Lower leg skin (tissue), 4 donors: ENCODE measurements around the gene DESI2. TPM values are rescaled to one million over a fixed set of nuclear protein-coding genes. Genes with fewer than 3 reads are reported as not detected.
A peak's percentile ranks its signal among the peaks of the same experiment; 100 is the strongest.

Source experiments
- DNase-seq, 2 donors: peaks; one replicate each; pipeline ENCODE4 v3.0.0-alpha.2; 2019; ENCODE audit warnings: low spot score in 2 of 2
- H3K4me3 ChIP-seq: fragments of 200-600 bp; sonication (generic); 2 replicates; pipeline ENCODE4 v1.5.1; 2017; ENCODE audit warnings: mild to moderate bottlenecking, low read depth; ENCODE audit not compliant: poor library complexity, severe bottlenecking
- POLR2A ChIP-seq, 2 donors: fragments of 450-650 bp; IDR thresholded peaks; one replicate each; pipeline ENCODE4 v1.6.1; 2016 to 2017; ENCODE audit warnings: antibody characterized with exemption in 2 of 2, mild to moderate bottlenecking in 1 of 2, moderate library complexity in 1 of 2
- WGBS, 2 donors: methylation state at CpG; one replicate each; pipeline ENCODE4 v1.1.5; 2018; 5-methylcytosine and 5-hydroxymethylcytosine counted together
- intact Hi-C: fragments of 100-400 bp; cut with DNase I; formaldehyde crosslinking; loops from one replicate; pipeline ENCODE4 v1.15.0; 2023; ENCODE audit warnings: low total_unique reads
- total RNA-seq, 4 donors: library from RNA; depleted of rRNA; stranded (reverse); fragments of >200 nt; gene quantifications; one replicate each; pipeline ENCODE4 v1.1.0, GENCODE V29; 2016
- TF ChIP-seq, protein P1 (sequence below), 3 donors: fragments of 450-650 bp; IDR thresholded peaks; one replicate each; pipeline ENCODE4 v1.5.1; 2016; ENCODE audit warnings: antibody characterized with exemption in 3 of 3, mild to moderate bottlenecking in 3 of 3, moderate library complexity in 2 of 3

DESI2 gene
- 10 to 100 TPM; 25.2 to 30.2 (median 29.9) TPM for total RNA-seq

GRCh38 chr1:244652623-244653438 lies at the start of gene DESI2:
DESI2 (plus strand) TSS chr1:244653126; CDS start chr1:244653314, 188 bp downstream.
- H3K4me3 ChIP-seq = peak within 1 kb of the TSS; percentile 94
- intact Hi-C loops = no loop called here
- peak in 1 of 2 donors; percentile 59 for TF ChIP-seq POLR2A (IDR thresholded peaks at IDR 0.05)
- TF ChIP-seq, protein P1, sequence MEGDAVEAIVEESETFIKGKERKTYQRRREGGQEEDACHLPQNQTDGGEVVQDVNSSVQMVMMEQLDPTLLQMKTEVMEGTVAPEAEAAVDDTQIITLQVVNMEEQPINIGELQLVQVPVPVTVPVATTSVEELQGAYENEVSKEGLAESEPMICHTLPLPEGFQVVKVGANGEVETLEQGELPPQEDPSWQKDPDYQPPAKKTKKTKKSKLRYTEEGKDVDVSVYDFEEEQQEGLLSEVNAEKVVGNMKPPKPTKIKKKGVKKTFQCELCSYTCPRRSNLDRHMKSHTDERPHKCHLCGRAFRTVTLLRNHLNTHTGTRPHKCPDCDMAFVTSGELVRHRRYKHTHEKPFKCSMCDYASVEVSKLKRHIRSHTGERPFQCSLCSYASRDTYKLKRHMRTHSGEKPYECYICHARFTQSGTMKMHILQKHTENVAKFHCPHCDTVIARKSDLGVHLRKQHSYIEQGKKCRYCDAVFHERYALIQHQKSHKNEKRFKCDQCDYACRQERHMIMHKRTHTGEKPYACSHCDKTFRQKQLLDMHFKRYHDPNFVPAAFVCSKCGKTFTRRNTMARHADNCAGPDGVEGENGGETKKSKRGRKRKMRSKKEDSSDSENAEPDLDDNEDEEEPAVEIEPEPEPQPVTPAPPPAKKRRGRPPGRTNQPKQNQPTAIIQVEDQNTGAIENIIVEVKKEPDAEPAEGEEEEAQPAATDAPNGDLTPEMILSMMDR (IDR thresholded peaks at IDR 0.05) = no peak
- 1% methylated on average over 52 to 64 of the region's 81 CpGs for WGBS, 2 donors
- peak; percentile 99 for DNase-seq

GRCh38 chr1:244603498-244603897 lies 49.4 kb upstream of the DESI2 start:
- DNase-seq = no peak
- intact Hi-C loops = loop anchor here (2.0 kb wide), 1 partner anchor 193 kb away; no protein-coding TSS in a partner anchor
- TF ChIP-seq POLR2A (IDR thresholded peaks at IDR 0.05) = no peak
- TF ChIP-seq, protein P1 (IDR thresholded peaks at IDR 0.05) = peak in 1 of 3 donors; percentile 58
- H3K4me3 ChIP-seq = no peak overlapping the region

DNA sequence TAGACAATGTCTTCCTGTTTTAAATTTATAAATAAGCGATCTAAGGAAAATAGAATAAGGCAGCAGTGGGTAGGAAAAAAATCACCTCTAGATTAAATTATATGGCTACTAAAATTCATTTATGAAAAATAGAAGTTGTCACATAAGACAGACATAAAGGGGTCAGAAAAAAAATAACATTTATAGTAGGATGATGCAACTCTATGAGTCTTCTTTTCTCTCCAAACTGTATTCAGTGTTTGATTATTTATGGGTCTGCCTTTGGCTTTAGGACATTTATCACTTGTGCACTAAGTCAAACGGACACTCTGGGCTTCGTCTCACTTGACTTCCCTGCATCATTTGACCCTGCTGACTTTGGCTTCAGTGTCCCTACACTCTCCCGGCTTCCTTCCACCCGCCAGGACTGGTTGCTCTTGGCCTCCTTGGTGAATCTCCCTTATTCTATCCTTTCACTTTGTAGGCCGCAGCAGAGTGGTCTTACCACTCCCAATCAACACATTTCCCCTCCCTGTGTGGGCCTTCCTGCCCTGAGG lies 47.0 kb upstream of the DESI2 start:
- DNase-seq = no peak
- intact Hi-C loops = no loop called here
- no peak overlapping the region for H3K4me3 ChIP-seq
- TF ChIP-seq, protein P1 (IDR thresholded peaks at IDR 0.05) = no peak
- TF ChIP-seq POLR2A (IDR thresholded peaks at IDR 0.05) = no peak
- 89 to 91% methylated on average over 6 of the region's 6 CpGs for WGBS, 2 donors

- 65 to 70% methylated on average over 9 of the region's 9 CpGs for WGBS, 2 donors
- TF ChIP-seq POLR2A (IDR thresholded peaks at IDR 0.05) = no peak
- TF ChIP-seq, protein P1 (IDR thresholded peaks at IDR 0.05) = no peak
- no peak for DNase-seq
These were observed 38.7 kb upstream of the DESI2 start for GRCh38 chr1:244614113-244614836.

GRCh38 chr1:244614879-244615278 lies 38.0 kb upstream of the DESI2 start:
- TF ChIP-seq, protein P1 (IDR thresholded peaks at IDR 0.05) = no peak
- no peak for TF ChIP-seq POLR2A (IDR thresholded peaks at IDR 0.05)
- intact Hi-C loops = no loop called here
- no peak overlapping the region for H3K4me3 ChIP-seq
- 48 to 82% methylated on average over 3 of the region's 3 CpGs for WGBS, 2 donors
- no peak for DNase-seq

More at GRCh38 chr1:244614113-244614836, 38.7 kb upstream of the DESI2 start:
- H3K4me3 ChIP-seq = no peak overlapping the region
- intact Hi-C loops = no loop called here
